ENCODE results near the gene SMOC1. TPM values are rescaled to one million over a fixed set of nuclear protein-coding genes. Genes with fewer than 3 reads are reported as not detected.

The SMOC1 gene
- total RNA-seq, 3 donors from 2014 or later = 1.2 to 2.0 (median 1.7) TPM

DNA sequence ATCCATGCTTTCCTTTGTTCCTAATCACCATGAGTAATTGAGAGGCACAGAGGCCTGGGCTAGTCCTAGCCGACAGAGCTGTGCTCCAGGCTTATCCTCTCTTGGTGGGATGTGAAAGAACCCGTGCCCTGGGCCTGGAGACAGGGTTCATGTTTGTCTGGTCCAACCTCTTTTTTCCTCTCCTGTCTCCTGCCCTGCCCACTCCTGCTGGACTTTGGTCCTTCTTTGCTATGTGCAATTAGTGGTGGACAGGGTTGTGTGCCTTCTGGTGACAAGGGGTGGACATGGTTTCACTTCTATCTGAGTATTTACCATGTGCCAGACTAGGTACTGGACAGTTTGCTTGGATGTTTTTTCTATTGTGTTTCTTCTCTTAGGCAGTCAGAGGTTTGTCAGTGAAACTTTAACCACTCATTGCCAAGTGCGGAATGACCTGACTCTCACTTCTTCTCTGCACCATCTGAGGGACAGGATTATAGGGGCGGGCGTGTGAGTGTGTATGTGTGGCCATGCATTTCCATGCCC is 126.1 kb downstream of the SMOC1 start:
- TF ChIP-seq, protein P1, sequence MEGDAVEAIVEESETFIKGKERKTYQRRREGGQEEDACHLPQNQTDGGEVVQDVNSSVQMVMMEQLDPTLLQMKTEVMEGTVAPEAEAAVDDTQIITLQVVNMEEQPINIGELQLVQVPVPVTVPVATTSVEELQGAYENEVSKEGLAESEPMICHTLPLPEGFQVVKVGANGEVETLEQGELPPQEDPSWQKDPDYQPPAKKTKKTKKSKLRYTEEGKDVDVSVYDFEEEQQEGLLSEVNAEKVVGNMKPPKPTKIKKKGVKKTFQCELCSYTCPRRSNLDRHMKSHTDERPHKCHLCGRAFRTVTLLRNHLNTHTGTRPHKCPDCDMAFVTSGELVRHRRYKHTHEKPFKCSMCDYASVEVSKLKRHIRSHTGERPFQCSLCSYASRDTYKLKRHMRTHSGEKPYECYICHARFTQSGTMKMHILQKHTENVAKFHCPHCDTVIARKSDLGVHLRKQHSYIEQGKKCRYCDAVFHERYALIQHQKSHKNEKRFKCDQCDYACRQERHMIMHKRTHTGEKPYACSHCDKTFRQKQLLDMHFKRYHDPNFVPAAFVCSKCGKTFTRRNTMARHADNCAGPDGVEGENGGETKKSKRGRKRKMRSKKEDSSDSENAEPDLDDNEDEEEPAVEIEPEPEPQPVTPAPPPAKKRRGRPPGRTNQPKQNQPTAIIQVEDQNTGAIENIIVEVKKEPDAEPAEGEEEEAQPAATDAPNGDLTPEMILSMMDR (IDR thresholded peaks at IDR 0.05) = no peak
- peak; percentile 90 for ATAC-seq
- Histone ChIP-seq H3K4me1 (ENCODE audit: low read depth) (no peaks in the 10 kb centered on the region), H3K36me3 (ENCODE audit: low read depth) (no peaks in the 10 kb centered on the region), H3K4me3 (no peak overlapping the region), H3K9me3 (no peaks in the 10 kb centered on the region)
- DNase-seq = peak in 1 of 3 donors; percentile 49
- intact Hi-C loops (cut with DNase I, micrococcal nuclease) = no loop called here

DNA sequence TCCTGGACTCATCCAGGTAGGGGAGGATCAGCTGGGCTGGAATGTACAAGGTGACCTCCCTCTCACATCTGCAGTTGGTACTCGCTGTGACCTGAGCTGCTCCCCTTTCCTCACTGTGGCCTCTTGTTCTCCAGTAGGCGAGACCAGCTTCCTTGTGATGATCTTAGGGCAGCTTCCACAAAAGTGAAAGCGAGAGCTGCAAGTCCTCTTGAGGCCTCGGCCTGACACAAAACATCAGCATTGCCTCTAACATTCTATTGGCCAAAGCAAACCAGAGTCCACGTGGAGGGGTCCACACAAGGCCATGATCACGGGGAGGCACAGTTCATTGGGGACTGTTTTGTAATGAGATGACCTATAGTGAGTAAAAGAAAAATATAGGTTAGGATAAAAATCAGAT is 127.5 kb downstream of the SMOC1 start:
- H3K4me1 ChIP-seq (ENCODE audit: low read depth) = no peaks in the 10 kb centered on the region
- intact Hi-C loops (cut with DNase I, micrococcal nuclease) = no loop called here
- H3K36me3 ChIP-seq (ENCODE audit: low read depth) = no peaks in the 10 kb centered on the region
- TF ChIP-seq, protein P1 (IDR thresholded peaks at IDR 0.05) = no peak
- H3K9me3 ChIP-seq = no peaks in the 10 kb centered on the region
- no peak overlapping the region for H3K4me3 ChIP-seq
- ATAC-seq = no peak
- no peak for DNase-seq

DNA sequence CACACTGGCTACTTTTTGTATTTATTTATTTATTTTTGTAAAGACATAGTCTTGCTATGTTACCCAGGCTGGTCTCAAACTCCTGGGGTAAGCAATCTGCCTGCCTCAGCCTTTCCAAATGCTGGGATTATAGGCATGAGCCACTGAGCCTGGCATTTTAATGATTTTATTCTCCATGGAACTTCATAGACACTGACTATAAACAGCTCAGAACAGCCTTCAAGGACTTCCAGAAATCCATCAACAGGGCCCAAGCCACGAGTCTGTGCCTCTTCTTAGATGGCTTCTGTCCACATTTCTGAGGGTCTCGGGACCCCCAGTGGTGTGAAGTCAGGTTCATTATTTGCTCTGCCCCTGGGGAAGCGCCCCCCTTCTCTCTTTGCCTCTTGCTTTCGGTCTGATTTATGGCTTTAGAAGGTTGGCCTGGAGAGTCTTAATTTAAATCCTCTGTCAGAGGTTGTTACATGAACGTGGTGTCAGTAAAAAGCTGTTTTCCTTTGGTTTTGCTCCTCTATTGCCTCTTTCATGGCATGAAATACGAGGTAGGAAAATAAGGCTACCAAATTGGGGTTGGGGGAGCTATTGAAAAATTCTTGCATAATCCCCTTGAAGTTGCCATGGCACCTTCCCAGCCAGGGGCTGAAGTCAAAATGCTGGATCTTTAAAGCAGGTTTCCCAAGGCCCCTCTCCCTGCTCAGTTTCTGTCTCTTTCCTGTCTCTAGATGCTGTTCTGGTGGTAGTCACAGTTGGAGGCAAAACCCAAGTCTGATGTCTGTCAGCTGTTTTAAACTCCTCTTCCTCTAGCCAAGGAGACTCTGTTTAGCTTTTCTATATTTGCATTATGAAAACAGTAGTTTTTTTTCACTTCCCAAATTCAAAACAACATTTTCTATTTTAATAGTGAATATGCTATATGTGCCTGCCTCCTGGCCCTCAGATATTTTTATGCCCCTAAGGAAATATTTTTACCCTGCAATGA is 129.4 kb downstream of the SMOC1 start:
- H3K4me3 ChIP-seq = no peak overlapping the region
- no peak for ATAC-seq
- no peak for DNase-seq
- no peaks in the 10 kb centered on the region for H3K36me3 ChIP-seq (ENCODE audit: low read depth)
- TF ChIP-seq, protein P1 (IDR thresholded peaks at IDR 0.05) = no peak
- intact Hi-C loops (cut with DNase I, micrococcal nuclease) = no loop called here
- H3K4me1 ChIP-seq (ENCODE audit: low read depth) = no peaks in the 10 kb centered on the region
- no peaks in the 10 kb centered on the region for H3K9me3 ChIP-seq

DNA sequence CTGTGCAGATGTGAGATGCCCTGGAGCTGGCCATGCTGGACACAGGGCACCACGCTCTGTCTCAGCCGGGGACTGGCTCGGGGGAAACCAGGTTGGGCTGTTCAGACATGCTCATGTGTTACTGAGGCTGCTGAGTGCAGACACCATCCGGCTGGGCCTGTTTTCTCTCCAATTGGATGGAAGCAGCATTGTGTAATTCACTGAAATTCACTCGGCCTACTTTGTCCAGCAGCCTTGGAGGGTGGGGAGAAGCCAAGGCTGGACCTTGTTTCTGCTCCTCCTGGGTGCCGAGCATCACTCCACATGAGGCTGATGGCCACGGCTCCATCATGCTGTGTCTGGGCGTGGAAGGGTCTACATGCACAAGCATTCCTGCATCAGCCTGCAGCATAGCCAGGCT is 130.7 kb downstream of the SMOC1 start:
- no peaks in the 10 kb centered on the region for H3K4me1 ChIP-seq (ENCODE audit: low read depth)
- TF ChIP-seq, protein P1 (IDR thresholded peaks at IDR 0.05) = no peak
- H3K36me3 ChIP-seq (ENCODE audit: low read depth) = no peaks in the 10 kb centered on the region
- H3K9me3 ChIP-seq = no peaks in the 10 kb centered on the region
- ATAC-seq (no peak), DNase-seq (no peak)
- H3K4me3 ChIP-seq = no peak overlapping the region
- intact Hi-C loops (cut with DNase I, micrococcal nuclease) = no loop called here

DNA sequence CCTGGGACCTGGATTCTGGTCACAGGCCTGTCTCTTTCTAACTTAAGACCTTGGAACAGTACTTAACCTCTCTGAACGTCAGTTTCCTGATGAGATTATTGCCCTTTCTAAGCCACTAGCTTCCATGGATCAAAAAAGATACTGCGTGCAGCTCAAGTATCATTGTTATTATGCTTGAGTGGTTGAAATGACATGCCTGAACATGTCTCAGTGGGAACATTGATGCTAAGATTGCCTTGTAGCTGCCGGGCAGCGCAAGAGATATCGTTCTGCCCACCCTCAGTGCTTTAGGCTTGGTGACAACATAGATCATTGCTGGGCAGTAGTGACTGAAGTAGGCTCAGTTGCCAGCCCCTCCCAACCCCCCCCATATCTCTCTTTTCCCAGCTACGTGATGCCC is 131.9 kb downstream of the SMOC1 start:
- no peak for ATAC-seq
- intact Hi-C loops (cut with DNase I, micrococcal nuclease) = no loop called here
- H3K9me3 ChIP-seq = no peaks in the 10 kb centered on the region

More for the DNA sequence above, 131.9 kb downstream of the SMOC1 start:
- Histone ChIP-seq H3K4me3 (no peak overlapping the region), H3K36me3 (ENCODE audit: low read depth) (no peaks in the 10 kb centered on the region), H3K4me1 (ENCODE audit: low read depth) (no peaks in the 10 kb centered on the region)
- DNase-seq = no peak
- TF ChIP-seq, protein P1 (IDR thresholded peaks at IDR 0.05) = no peak

Data from mucosa of descending colon (tissue), 3 donors.